NCI-H460 (cell line): ENCODE data around the gene FAM186B. TPM values are rescaled to one million over a fixed set of nuclear protein-coding genes. Genes with fewer than 3 reads are reported as not detected.
A peak's percentile ranks its signal among the peaks of the same experiment; 100 is the strongest.

Source experiments
- DNase-seq: peaks from one replicate; pipeline ENCODE4 v3.0.0-alpha.2; 2016; ENCODE audit warnings: low read depth; ENCODE audit errors: extremely low read depth
- small RNA-seq, 2 experiments: library from RNA; depleted of rRNA; stranded (forward); fragments of <200 nt; gene quantifications; one replicate each; pipeline ENCODE3, GENCODE V24; 2014
- total RNA-seq: library from RNA; depleted of rRNA; stranded (reverse); fragments of >200 nt; shearing (Covaris generic); gene quantifications from 2 replicates; pipeline ENCODE4 v1.2.3, GENCODE V29; 2014; rRNA removed

FAM186B gene
- total RNA-seq, 1 experiment from 2014 or later = 0.22 TPM

DNA sequence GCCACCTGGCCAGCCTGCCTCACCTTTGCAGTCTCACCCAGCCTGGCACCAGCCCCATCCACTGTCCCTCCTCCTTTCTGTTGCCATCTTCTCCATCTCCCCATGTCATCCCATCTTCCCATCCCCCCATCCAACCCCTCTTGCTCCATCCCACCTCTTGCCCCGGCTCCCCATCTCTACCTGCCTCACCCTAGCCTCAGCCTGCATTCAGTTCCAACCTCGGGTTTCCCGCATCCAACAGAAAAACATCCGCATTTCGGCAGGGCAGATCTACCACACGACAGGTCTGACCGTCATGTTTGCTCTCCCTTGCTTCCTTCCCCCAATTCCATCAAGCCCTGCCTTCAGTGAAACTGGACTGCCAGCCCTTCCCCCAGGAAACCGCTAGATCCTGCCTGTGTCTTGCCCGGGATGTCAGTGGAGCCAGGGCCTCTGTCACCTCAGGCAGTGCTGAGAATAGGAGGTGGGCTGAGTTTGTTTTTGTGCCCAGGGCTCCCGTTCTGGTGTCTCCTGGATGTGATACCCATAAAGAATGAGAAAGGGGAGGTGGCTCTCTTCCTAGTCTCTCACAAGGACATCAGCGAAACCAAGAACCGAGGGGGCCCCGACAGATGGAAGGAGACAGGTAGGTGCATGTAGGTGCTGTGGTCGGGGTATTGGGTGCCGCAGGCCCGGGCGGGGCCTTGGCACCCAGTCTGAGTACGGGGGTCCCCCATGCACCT lies 64.1 kb downstream of the FAM186B start:
- DNase-seq = no peak

DNA sequence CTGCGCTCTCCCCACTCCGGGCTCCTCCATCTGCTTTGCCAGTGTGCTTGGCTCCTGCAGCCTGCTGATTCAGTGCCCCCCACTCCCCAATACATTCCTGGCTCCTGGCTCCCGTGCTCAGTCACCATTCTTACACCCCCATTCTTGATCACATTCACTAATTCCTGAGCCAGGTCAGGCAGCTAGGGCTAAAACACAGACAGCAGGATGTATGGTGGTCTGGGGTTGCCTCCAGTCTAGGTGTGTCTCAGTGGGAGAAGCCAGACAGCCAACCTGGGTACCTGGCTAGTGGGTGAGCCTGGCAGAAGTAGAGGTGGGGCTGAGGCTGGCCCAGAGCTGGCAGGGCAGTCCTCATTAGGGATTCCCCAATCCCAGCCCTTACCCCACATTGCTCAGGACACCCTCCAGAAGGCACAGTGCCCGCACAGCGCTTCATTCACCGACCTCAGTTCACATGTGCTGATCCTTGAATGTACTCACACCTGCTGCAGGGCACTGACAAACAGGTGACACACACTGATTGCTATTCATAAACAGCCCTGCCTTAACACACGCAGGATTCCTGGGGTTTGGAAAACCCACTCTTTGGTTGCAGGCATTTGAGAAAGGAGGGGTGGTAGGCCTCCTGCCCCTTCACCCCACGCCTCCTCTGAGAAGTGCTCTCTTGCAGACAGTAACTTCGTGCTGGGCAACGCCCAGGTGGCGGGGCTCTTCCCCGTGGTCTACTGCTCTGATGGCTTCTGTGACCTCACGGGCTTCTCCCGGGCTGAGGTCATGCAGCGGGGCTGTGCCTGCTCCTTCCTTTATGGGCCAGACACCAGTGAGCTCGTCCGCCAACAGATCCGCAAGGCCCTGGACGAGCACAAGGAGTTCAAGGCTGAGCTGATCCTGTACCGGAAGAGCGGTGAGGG lies 65.0 kb downstream of the FAM186B start:
- DNase-seq = no peak

DNA sequence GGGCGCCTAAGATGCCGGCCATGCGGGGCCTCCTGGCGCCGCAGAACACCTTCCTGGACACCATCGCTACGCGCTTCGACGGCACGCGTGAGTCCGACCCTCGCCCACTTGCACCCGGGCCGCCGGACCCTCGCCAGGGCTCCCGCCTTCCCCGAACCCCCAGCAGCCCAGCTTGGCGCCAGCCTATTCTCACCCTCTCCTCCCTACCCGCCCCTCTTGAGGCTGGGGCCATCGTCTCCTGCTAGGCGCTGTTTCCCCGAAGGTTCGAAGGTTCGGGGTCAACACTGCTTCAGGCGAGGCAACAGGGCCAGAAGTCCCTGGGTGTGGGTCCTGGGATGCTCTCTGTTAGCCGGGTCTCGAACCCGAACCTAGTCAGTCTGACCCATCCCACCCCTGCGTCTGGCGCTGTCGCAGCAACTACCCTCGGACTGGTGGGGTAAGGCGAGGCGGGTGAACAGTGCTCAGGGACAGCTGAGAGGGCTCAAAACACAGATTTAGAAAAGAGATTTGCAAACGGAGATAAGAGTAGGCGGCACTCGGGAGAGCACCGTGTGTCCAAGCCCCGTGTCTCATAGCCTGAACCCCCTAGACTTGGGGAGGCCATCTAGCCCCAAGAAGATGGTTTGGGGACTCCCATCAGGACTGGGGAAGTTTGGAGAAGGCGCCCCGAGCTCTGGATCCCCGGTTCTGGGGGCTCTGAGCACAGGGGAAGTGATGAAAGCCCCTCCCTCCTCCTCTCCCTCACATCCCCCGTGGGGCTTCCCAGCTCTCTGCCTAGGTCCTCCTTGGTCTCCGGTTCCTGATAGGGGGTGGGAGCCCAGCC lies 65.8 kb downstream of the FAM186B start:
- DNase-seq = no peak

DNA sequence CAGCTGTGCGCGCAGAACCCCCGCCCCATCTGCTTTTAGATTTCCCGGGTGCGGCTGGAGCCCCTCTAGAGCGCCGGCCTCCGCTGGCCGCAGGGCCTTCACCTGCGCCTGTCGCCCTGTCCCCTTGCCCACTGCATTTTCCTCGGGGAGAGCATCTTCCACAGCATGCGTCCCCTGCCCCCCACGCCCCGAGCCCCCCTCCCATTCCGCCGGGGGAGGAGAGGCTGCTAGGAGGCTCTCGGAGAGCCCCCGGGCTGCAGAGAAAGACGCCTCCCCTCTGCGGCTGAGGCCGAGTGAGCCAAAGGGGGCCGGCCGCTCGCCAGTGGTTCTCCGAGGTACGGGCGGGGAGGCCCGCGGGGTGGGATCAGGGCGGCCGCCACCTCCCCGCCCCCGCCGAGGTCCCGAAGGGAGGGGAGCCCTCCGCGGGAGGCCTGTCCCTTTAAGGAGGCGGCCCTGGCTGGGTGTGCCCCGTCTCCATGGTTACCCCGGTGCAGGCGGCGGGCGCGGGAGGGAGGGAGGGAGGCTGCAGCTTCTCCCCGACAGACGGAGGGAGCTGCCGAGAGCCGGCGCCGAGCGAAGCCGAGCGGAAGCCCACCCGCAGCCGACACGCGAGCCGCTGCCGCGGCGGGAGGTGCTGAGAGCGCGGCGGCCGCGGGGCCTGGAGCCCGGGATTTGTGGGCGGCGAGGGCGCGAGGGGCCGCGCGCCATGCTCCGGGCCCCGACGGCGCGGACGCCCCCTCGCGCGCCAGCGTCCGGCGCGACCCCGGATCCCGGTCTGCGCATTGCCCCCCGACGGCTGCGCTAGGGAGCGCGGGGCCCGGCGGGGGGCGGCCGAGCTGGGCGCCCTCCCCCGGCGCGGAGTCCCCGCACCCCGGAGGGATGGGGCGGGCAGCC lies 66.7 kb downstream of the FAM186B start, which contains the start of gene KCNH3:
TSS of gene KCNH3 (plus strand) at position 521 of the 894 bp plus-strand sequence. CDS start 387 bp downstream, outside the sequence.
- DNase-seq = peak; percentile 61

DNA sequence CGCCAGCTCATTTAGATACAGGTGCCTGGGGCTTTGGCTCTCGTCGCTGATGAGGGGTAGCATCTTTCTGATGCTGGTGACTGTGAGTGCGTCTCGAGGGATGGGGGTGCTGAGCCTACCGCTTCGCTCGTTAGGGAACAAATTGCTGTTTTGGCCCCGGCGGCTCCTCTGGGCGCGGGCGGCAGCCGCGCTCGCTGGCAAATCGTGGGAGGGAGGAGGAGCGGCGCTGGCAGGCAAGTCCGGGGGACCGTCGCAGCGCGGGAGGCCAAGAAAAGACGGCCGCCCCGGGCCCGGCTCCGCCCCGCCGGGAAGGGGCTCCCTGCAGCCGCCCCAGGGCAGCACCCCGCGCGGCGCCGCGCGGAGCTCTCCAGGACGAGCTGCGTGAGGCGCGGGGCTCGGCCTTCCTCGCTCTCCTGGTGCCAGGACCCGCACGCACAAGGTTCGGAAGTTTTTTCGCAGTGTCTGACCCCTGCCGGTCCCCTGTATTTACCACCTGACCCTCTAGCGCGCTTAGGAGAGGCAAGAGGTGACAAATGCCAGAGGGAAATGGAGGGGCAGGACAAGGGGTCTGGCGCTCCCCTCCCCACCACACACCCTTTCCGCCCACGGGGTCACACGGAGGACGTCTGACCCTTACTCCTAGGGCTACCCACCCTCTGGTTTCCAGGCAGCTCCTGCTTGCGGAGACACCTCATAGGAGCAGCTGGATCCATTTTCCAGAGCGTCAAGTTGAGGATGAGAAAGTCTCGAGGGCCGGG lies 67.5 kb downstream of the FAM186B start:
- DNase-seq = no peak

Small RNAs within 50 kb of the gene (small RNA-seq; reads per million reads assigned to genes)
- 0 reads per million in 2 experiments for gene HIGD1AP9
- 0 reads per million in 2 experiments for gene POLR2KP1
- 0 reads per million in 2 experiments for gene RNU6-834P

Other genes starting within 250 kb of the FAM186B start
- gene SPATS2, start 238.2 kb downstream of the FAM186B start, total RNA-seq = 29.3 and 30.4 TPM in 2 replicates
- gene KCNH3, start 66.6 kb downstream of the FAM186B start, total RNA-seq = 0.32 and 0.49 TPM in 2 replicates
- gene MCRS1, start 37.5 kb downstream of the FAM186B start, total RNA-seq = 56.3 and 57.6 TPM in 2 replicates
- gene PRPF40B, start 17.9 kb upstream of the FAM186B start, total RNA-seq = 6.4 and 7.9 TPM in 2 replicates
- gene FMNL3, start 101.8 kb upstream of the FAM186B start, total RNA-seq = 1.6 and 3.0 TPM in 2 replicates
- gene TMBIM6, start 135.9 kb upstream of the FAM186B start, total RNA-seq = 642 and 659 TPM in 2 replicates
- 7.2 and 7.5 TPM in 2 replicates for gene NCKAP5L, start 222.8 kb upstream of the FAM186B start, total RNA-seq
- gene BCDIN3D, start 237.5 kb upstream of the FAM186B start, total RNA-seq = 8.5 and 9.1 TPM in 2 replicates